Smooth muscle cell (in vitro differentiated cells): ENCODE results near the gene RIPK3. TPM values are rescaled to one million over a fixed set of nuclear protein-coding genes. Genes with fewer than 3 reads are reported as not detected.

Experiments
- DNase-seq: peaks from one replicate; lab custom pipeline; 2025; ENCODE audit not compliant: unreplicated experiment; lab: John Stamatoyannopoulos, UW
- H2AFZ ChIP-seq: fragments of 200-600 bp; sonication (generic); 2 replicates; pipeline ENCODE4 v1.6.0; 2016; ENCODE audit warnings: antibody characterized with exemption, low read depth, mild to moderate bottlenecking
- H3F3A ChIP-seq: fragments of 200-600 bp; sonication (generic); 2 replicates; pipeline ENCODE4 v1.6.0; 2017; ENCODE audit warnings: antibody characterized with exemption, low read depth
- H3K27ac ChIP-seq: fragments of 200-600 bp; sonication (generic); 2 replicates; pipeline ENCODE4 v1.5.1; 2016; ENCODE audit warnings: low read depth, mild to moderate bottlenecking
- H3K27me3 ChIP-seq: fragments of 200-600 bp; sonication (generic); 2 replicates; pipeline ENCODE4 v1.6.1; 2016; ENCODE audit warnings: low read depth, mild to moderate bottlenecking
- H3K36me3 ChIP-seq: fragments of 200-600 bp; sonication (generic); 2 replicates; pipeline ENCODE4 v1.5.1; 2016; ENCODE audit warnings: low read depth
- H3K4me1 ChIP-seq: fragments of 200-600 bp; sonication (generic); 2 replicates; pipeline ENCODE4 v1.5.1; 2016; ENCODE audit warnings: low read depth
- H3K4me2 ChIP-seq: fragments of 200-600 bp; sonication (generic); 2 replicates; pipeline ENCODE4 v1.6.0; 2016; ENCODE audit warnings: mild to moderate bottlenecking
- H3K4me3 ChIP-seq: fragments of 200-600 bp; sonication (generic); 2 replicates; pipeline ENCODE4 v1.5.1; 2016; ENCODE audit warnings: mild to moderate bottlenecking
- H3K79me2 ChIP-seq: fragments of 200-600 bp; sonication (generic); 2 replicates; pipeline ENCODE4 v1.6.0; 2016; ENCODE audit warnings: low read depth, mild to moderate bottlenecking
- H3K9ac ChIP-seq: fragments of 200-600 bp; sonication (generic); 2 replicates; pipeline ENCODE4 v1.6.0; 2016; ENCODE audit warnings: low read depth
- H3K9me3 ChIP-seq: fragments of 200-600 bp; sonication (generic); replicated peaks from 2 replicates; pipeline ENCODE4 v1.5.1; 2016; ENCODE audit warnings: low read depth
- H4K20me1 ChIP-seq: fragments of 200-600 bp; sonication (generic); 2 replicates; pipeline ENCODE4 v1.6.0; 2016; ENCODE audit warnings: low read depth
- WGBS: methylation state at CpG from one replicate; pipeline ENCODE4 v1.1.7; 2016; ENCODE audit warnings: low lambda C conversion rate; 5-methylcytosine and 5-hydroxymethylcytosine counted together
- polyA plus RNA-seq: library from polyadenylated mRNA; unstranded; fragments of >200 nt; fragmentation: Nextera tagmentation; extraction: Ambion mirVana; gene quantifications from 2 replicates; pipeline ENCODE4 v1.2.1, GENCODE V29; 2016
- total RNA-seq: library from RNA; depleted of rRNA; stranded (reverse); fragments of >200 nt; gene quantifications from 2 replicates; pipeline ENCODE4 v1.2.3, GENCODE V29; 2014
- TF ChIP-seq, protein P1 (sequence below): fragments of 200-600 bp; sonication (generic); IDR thresholded peaks from 2 replicates; pipeline ENCODE4 v1.5.1; 2017; ENCODE audit warnings: borderline replicate concordance, mild to moderate bottlenecking, antibody characterized with exemption; ENCODE audit not compliant: insufficient read depth, poor library complexity, severe bottlenecking

The RIPK3 gene
- total and polyA plus RNA-seq, 2 experiments from 2014 or later, result 1.3 TPM; not detected in 1

DNA sequence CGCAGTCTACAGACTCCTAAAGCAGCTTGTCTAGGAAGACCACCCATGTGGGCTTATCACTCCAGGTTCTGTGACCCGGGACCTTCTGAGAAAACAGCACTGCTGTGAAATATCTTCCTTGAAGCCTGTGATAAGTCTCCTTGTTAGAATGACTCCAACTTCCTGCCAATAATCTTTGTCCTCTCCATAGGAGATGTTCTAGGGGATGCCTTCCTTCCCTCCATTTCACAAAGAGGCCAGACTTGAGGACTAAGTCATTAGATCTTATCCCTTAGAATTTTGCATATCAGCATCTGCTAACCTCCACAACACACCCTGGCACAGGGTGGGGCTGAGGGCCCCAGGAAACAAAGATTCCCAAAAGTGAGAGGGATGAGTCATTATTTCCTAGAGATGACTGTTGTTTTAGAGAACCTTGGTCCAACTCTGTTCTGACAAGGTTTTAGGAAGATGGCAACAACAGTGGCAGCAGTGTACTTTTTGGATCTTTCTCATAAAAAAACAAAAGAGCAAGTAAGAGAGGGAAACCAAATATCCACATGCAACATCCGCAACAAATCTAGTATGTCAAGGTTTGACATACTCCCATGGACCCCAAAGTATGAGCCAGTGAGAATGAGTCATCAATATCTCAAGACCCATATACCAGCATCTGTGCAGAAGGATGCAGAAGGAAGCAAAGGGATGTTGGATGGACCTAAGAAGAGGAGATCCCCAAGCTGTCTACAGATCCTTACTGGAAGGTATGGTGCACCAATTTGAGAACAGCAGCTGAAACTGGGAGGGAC, 22.5 kb downstream of the RIPK3 start:
- H3K36me3 ChIP-seq, result no peaks in the 10 kb centered on the region
- H3K27me3 ChIP-seq, result no peaks in the 10 kb centered on the region
- no peak overlapping the region for H3K27ac ChIP-seq
- 67% methylated on average over 3 of the region's 3 CpGs for WGBS
- H3K9ac ChIP-seq, result no peak overlapping the region
- TF ChIP-seq, protein P1, sequence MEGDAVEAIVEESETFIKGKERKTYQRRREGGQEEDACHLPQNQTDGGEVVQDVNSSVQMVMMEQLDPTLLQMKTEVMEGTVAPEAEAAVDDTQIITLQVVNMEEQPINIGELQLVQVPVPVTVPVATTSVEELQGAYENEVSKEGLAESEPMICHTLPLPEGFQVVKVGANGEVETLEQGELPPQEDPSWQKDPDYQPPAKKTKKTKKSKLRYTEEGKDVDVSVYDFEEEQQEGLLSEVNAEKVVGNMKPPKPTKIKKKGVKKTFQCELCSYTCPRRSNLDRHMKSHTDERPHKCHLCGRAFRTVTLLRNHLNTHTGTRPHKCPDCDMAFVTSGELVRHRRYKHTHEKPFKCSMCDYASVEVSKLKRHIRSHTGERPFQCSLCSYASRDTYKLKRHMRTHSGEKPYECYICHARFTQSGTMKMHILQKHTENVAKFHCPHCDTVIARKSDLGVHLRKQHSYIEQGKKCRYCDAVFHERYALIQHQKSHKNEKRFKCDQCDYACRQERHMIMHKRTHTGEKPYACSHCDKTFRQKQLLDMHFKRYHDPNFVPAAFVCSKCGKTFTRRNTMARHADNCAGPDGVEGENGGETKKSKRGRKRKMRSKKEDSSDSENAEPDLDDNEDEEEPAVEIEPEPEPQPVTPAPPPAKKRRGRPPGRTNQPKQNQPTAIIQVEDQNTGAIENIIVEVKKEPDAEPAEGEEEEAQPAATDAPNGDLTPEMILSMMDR, result no peak
- no peak for DNase-seq
- H3K79me2 ChIP-seq, result no peaks in the 10 kb centered on the region
- no peaks in the 10 kb centered on the region for H3K9me3 ChIP-seq
- H3K4me1 ChIP-seq, result no peaks in the 10 kb centered on the region
- H2AFZ ChIP-seq, result no peak overlapping the region
- no peak overlapping the region for H3K4me3 ChIP-seq
- no peaks in the 10 kb centered on the region for H4K20me1 ChIP-seq
- H3K4me2 ChIP-seq, result no peak overlapping the region
- no peaks in the 10 kb centered on the region for H3F3A ChIP-seq

DNA sequence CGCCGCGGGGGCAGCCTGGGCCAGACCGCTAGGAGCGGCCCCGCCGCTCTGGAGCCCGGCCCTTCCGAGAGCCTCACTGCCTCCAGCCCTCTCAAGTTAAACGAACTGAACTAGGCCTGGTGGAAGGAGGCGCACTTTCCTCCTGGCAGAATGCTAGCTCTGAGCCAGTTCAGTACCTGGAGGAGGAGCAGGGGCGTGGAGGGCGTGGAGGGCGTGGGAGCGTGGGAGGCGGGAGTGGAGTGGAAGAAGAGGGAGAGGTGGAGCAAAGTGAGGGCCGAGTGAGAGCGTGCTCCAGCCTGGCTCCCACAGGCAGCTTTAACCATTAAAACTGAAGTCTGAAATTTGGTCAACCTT, 23.2 kb downstream of the RIPK3 start:
- H2AFZ ChIP-seq, result no peak overlapping the region
- 92% methylated on average over 18 of the region's 18 CpGs for WGBS
- DNase-seq, result no peak

DNA sequence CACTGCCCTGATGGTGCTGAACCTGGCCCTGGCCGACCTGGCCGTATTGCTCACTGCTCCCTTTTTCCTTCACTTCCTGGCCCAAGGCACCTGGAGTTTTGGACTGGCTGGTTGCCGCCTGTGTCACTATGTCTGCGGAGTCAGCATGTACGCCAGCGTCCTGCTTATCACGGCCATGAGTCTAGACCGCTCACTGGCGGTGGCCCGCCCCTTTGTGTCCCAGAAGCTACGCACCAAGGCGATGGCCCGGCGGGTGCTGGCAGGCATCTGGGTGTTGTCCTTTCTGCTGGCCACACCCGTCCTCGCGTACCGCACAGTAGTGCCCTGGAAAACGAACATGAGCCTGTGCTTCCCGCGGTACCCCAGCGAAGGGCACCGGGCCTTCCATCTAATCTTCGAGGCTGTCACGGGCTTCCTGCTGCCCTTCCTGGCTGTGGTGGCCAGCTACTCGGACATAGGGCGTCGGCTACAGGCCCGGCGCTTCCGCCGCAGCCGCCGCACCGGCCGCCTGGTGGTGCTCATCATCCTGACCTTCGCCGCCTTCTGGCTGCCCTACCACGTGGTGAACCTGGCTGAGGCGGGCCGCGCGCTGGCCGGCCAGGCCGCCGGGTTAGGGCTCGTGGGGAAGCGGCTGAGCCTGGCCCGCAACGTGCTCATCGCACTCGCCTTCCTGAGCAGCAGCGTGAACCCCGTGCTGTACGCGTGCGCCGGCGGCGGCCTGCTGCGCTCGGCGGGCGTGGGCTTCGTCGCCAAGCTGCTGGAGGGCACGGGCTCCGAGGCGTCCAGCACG, 23.8 kb downstream of the RIPK3 start:
- no peak overlapping the region for H2AFZ ChIP-seq

More for the DNA sequence above, 23.2 kb downstream of the RIPK3 start:
- Histone ChIP-seq H3K79me2 (no peaks in the 10 kb centered on the region), H3K4me1 (no peaks in the 10 kb centered on the region), H3K9ac (no peak overlapping the region), H3F3A (no peaks in the 10 kb centered on the region), H3K4me3 (no peak overlapping the region), H3K27ac (no peak overlapping the region), H3K27me3 (no peaks in the 10 kb centered on the region), H3K9me3 (no peaks in the 10 kb centered on the region), H4K20me1 (no peaks in the 10 kb centered on the region), H3K36me3 (no peaks in the 10 kb centered on the region), H3K4me2 (no peak overlapping the region)
- TF ChIP-seq, protein P1, result no peak

More for the DNA sequence above, 23.8 kb downstream of the RIPK3 start:
- Histone ChIP-seq H3K36me3 (no peaks in the 10 kb centered on the region), H3K27me3 (no peaks in the 10 kb centered on the region), H3K9me3 (no peaks in the 10 kb centered on the region), H3F3A (no peaks in the 10 kb centered on the region), H4K20me1 (no peaks in the 10 kb centered on the region), H3K79me2 (no peaks in the 10 kb centered on the region), H3K4me1 (no peaks in the 10 kb centered on the region), H3K27ac (no peak overlapping the region), H3K9ac (no peak overlapping the region), H3K4me2 (no peak overlapping the region), H3K4me3 (no peak overlapping the region)
- WGBS, result 88% methylated on average over 69 of the region's 70 CpGs
- no peak for DNase-seq
- TF ChIP-seq, protein P1, result no peak
